Esophagus muscularis mucosa (tissue), 4 donors: ENCODE measurements around the gene HAPLN1. TPM values are rescaled to one million over a fixed set of nuclear protein-coding genes. Genes with fewer than 3 reads are reported as not detected.

Source experiments
- DNase-seq: peaks from one replicate; pipeline ENCODE4 v3.0.0-alpha.2; 2017; ENCODE audit errors: extremely low spot score
- H3K27ac ChIP-seq, 4 donors: fragments of 200-600 bp; sonication (generic); replicated peaks in 1 of 4; 1 replicate in 3 of 4; 2 replicates in 1 of 4; pipeline ENCODE4 v1.5.1; 2016 to 2019; ENCODE audit warnings: mild to moderate bottlenecking in 1 of 4
- H3K27me3 ChIP-seq, 4 donors: fragments of 200-600 bp; sonication (generic); one replicate each; pipeline versions ENCODE4 v1.5.1 to v1.6.0; 2016 to 2019
- H3K36me3 ChIP-seq, 4 donors: fragments of 200-600 bp; sonication (generic); one replicate each; pipeline ENCODE4 v1.5.1; 2016 to 2019
- H3K4me1 ChIP-seq, 4 donors: fragments of 200-600 bp; sonication (generic); one replicate each; pipeline ENCODE4 v1.5.1; 2016 to 2019
- H3K4me3 ChIP-seq, 4 donors: fragments of 200-600 bp; sonication (generic); 1 replicate in 2 of 4; 2 replicates in 2 of 4; pipeline ENCODE4 v1.5.1; 2016 to 2019; ENCODE audit warnings: mild to moderate bottlenecking in 4 of 4, moderate library complexity in 1 of 4
- H3K9me3 ChIP-seq, 4 donors: fragments of 200-600 bp; sonication (generic); 1 replicate in 3 of 4; 2 replicates in 1 of 4; pipeline ENCODE4 v1.5.1; 2016 to 2019
- CTCF ChIP-seq, 3 experiments: fragments of 200-600 bp in 2 of 3; fragments of 450-650 bp in 1 of 3; sonication (generic) in 2 of 3; IDR thresholded peaks; one replicate each; pipeline ENCODE4 v1.5.1; 2017 to 2019; ENCODE audit warnings: antibody characterized with exemption in 3 of 3, mild to moderate bottlenecking in 2 of 3, moderate library complexity in 1 of 3
- EP300 ChIP-seq: sonication (generic); formaldehyde crosslinking; IDR thresholded peaks from one replicate; pipeline ENCODE4 v1.6.1; 2017; ENCODE audit warnings: antibody characterized with exemption
- POLR2A ChIP-seq: fragments of 450-650 bp; IDR thresholded peaks from one replicate; pipeline ENCODE4 v1.6.1; 2017; ENCODE audit warnings: antibody characterized with exemption, moderate library complexity, mild to moderate bottlenecking, low read depth
- POLR2AphosphoS5 ChIP-seq, 2 donors: sonication (generic); formaldehyde crosslinking; IDR thresholded peaks; one replicate each; pipeline ENCODE4 v1.6.1; 2017; ENCODE audit warnings: antibody characterized with exemption in 2 of 2
- WGBS: methylation state at CpG from one replicate; pipeline ENCODE4 v1.1.5; 2018; 5-methylcytosine and 5-hydroxymethylcytosine counted together
- intact Hi-C: fragments of 100-400 bp; cut with DNase I; formaldehyde crosslinking; loops from one replicate; pipeline ENCODE4 v1.15.1; 2023
- total RNA-seq, 4 donors: library from RNA; depleted of rRNA; stranded (reverse); fragments of >200 nt; gene quantifications; one replicate each; pipeline versions ENCODE4 v1.1.0 to v1.2.1, GENCODE V29; 2016

HAPLN1 gene
- total RNA-seq, 4 donors from 2014 or later, result 0.34 to 2.0 (median 0.40) TPM

GRCh38 chr5:83721953-83722901 is 1.6 kb upstream of the HAPLN1 start:
- Histone ChIP-seq H3K27me3 (peaks cover 0 to 23% (median 0%) of the 10 kb centered on the region in 4 donors), H3K4me1 (peaks cover 0 to 20% (median 16%) of the 10 kb centered on the region in 4 donors), H3K27ac (peak overlapping the region in 2 of 4 donors; percentile 12 to 48), H3K9me3 (no peaks in the 10 kb centered on the region), H3K36me3 (no peaks in the 10 kb centered on the region), H3K4me3 (peak overlapping the region; percentile 56 to 62 (median 62))
- intact Hi-C loops, result no loop called here
- 5% methylated on average over 51 of the region's 72 CpGs for WGBS
- DNase-seq, result no peak
- no peak for TF ChIP-seq POLR2AphosphoS5 (IDR thresholded peaks at IDR 0.05)
- peak; percentile 10 to 45 (median 25) for TF ChIP-seq CTCF (IDR thresholded peaks at IDR 0.05)
- no peak for TF ChIP-seq EP300
- no peak for TF ChIP-seq POLR2A

GRCh38 chr5:83718936-83719495 is 1.6 kb downstream of the HAPLN1 start:
- no peak for DNase-seq
- intact Hi-C loops, result no loop called here
- no peak for TF ChIP-seq POLR2AphosphoS5 (IDR thresholded peaks at IDR 0.05)
- no peaks in the 10 kb centered on the region for H3K9me3 ChIP-seq
- no peak overlapping the region for H3K4me3 ChIP-seq
- H3K4me1 ChIP-seq, result peaks cover 0 to 20% (median 16%) of the 10 kb centered on the region in 4 donors
- no peaks in the 10 kb centered on the region for H3K36me3 ChIP-seq
- no peak overlapping the region for H3K27ac ChIP-seq
- peaks cover 0 to 19% (median 0%) of the 10 kb centered on the region in 4 donors for H3K27me3 ChIP-seq
- WGBS, result 64% methylated on average over 2 of the region's 2 CpGs

GRCh38 chr5:83718195-83718825 is 2.3 kb downstream of the HAPLN1 start:
- Histone ChIP-seq H3K4me1 (peaks cover 0 to 20% (median 16%) of the 10 kb centered on the region in 4 donors), H3K4me3 (no peak overlapping the region), H3K27me3 (peaks cover 0 to 19% (median 0%) of the 10 kb centered on the region in 4 donors), H3K9me3 (no peaks in the 10 kb centered on the region), H3K27ac (no peak overlapping the region), H3K36me3 (no peaks in the 10 kb centered on the region)
- intact Hi-C loops, result no loop called here
- DNase-seq, result no peak
- peak; percentile 65 to 84 (median 70) for TF ChIP-seq CTCF (IDR thresholded peaks at IDR 0.05)
- TF ChIP-seq POLR2A, result no peak
- no peak for TF ChIP-seq POLR2AphosphoS5 (IDR thresholded peaks at IDR 0.05)
- no peak for TF ChIP-seq EP300
- 10% methylated on average over 6 of the region's 6 CpGs for WGBS

GRCh38 chr5:83715236-83716065 is 5.2 kb downstream of the HAPLN1 start:
- H3K9me3 ChIP-seq, result no peaks in the 10 kb centered on the region
- H3K27me3 ChIP-seq, result no peaks in the 10 kb centered on the region
- intact Hi-C loops, result no loop called here
- TF ChIP-seq POLR2A (no peak), CTCF (IDR thresholded peaks at IDR 0.05) (no peak), POLR2AphosphoS5 (IDR thresholded peaks at IDR 0.05) (no peak), EP300 (no peak)
- no peak for DNase-seq
- H3K27ac ChIP-seq, result no peak overlapping the region
- 68% methylated on average over 4 of the region's 4 CpGs for WGBS
- H3K4me3 ChIP-seq, result no peak overlapping the region
- no peaks in the 10 kb centered on the region for H3K36me3 ChIP-seq
- H3K4me1 ChIP-seq, result no peaks in the 10 kb centered on the region
